Activated naive CD8-positive, alpha-beta T cell treated with anti-CD3 and anti-CD28 coated beads, Interleukin-2, amount 10 ng/mL, durations not matched to agents 7 days and 5 days (primary cell): ENCODE results near the gene TBX20. TPM values are rescaled to one million over a fixed set of nuclear protein-coding genes. Genes with fewer than 3 reads are reported as not detected.
"Not testable (repeated sequence)": the region's sequence is repeated elsewhere in the genome, so short reads cannot be mapped to it uniquely, and the experiment has no call there.

ENCODE experiments used
- ATAC-seq: fragments of 150-1000 bp; cut with Tn5 transposase; one replicate; pipeline ENCODE4 v1.10.0; 2021; ENCODE audit warnings: low read depth, moderate library complexity
- POLR2A ChIA-PET: fragments of 350-600 bp; sonication (Branson Sonifier 250); formaldehyde crosslinking; loops from one replicate; lab custom pipeline; 2021; ENCODE audit warnings: antibody characterized with exemption; lab: Charles Lee
- DNase-seq: peaks from one replicate; pipeline ENCODE4 v3.0.0; 2021
- H3K27ac Mint-ChIP-seq: one replicate; pipeline ENCODE4 v1.8.0; 2022; ENCODE audit warnings: mild to moderate bottlenecking, mixed read lengths
- H3K27me3 Mint-ChIP-seq: one replicate; pipeline ENCODE4 v1.8.0; 2022; ENCODE audit warnings: mild to moderate bottlenecking, moderate library complexity, mixed read lengths
- H3K36me3 Mint-ChIP-seq: one replicate; pipeline ENCODE4 v1.8.0; 2021; ENCODE audit warnings: mild to moderate bottlenecking, mixed read lengths
- H3K4me1 Mint-ChIP-seq: one replicate; pipeline ENCODE4 v1.8.0; 2021; ENCODE audit warnings: mixed read lengths
- H3K4me3 Mint-ChIP-seq: one replicate; pipeline ENCODE4 v1.8.0; 2022; ENCODE audit warnings: mild to moderate bottlenecking, moderate library complexity, mixed read lengths
- H3K9me3 Mint-ChIP-seq: one replicate; pipeline ENCODE4 v1.8.0; 2021; ENCODE audit warnings: mixed read lengths
- total RNA-seq, 2 experiments: library from RNA; stranded (reverse); gene quantifications; one replicate each; pipeline ENCODE4 v1.2.3, GENCODE V29; 2021

The TBX20 gene
- total RNA-seq, 2 experiments from 2014 or later: 0.34 TPM; not detected in 1

GRCh38 chr7:35227438-35227837 lies 26.5 kb downstream of the TBX20 start:
- ATAC-seq, H3K4me1 Mint-ChIP-seq, H3K36me3 Mint-ChIP-seq, H3K9me3 Mint-ChIP-seq, DNase-seq, H3K27ac Mint-ChIP-seq, POLR2A ChIA-PET, H3K4me3 Mint-ChIP-seq: not testable (repeated sequence)
- peaks cover 12% of the 10 kb centered on the region for H3K27me3 Mint-ChIP-seq

DNA sequence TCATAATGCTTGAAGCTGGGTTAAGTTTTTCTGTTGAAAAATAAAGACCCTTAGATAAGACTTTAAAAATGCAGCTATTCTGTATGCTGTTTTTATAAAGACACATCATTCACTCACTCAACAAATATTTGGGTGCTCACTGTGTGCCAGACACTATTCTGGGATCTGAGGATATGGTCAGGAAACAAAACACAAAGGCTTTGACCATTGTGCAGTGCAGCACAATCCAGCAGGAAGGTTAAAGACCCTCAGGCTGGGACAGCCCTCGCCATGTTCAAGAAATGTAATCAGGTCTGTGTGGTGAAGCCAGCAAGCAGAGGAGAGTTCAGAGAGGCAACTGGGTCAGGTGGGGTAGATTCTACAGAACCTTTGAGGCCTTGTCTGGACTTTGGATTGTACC lies 31.5 kb downstream of the TBX20 start:
- DNase-seq, ATAC-seq, H3K9me3 Mint-ChIP-seq, H3K4me1 Mint-ChIP-seq, POLR2A ChIA-PET, H3K27ac Mint-ChIP-seq, H3K36me3 Mint-ChIP-seq, H3K4me3 Mint-ChIP-seq: not testable (repeated sequence)
- peaks cover 17% of the 10 kb centered on the region for H3K27me3 Mint-ChIP-seq

DNA sequence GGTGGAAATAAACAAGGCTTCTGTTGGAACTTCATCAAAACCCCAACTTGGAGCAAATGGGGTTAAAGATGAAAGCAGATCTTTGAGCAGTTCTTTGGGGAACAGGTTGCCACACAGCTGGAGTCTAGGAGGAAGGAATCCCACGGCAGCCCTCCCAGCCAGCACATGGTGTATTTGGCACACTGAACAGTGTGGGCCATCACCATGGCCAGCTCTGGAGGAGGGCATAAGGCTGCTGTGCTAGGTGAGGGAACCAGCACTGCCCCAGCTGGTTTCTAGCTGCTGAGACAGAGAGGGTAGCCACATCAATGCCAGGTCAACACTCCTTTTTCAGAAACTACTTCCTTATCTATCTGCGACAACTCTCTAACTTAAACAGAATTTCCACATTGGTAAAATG lies 33.7 kb downstream of the TBX20 start:
- H3K36me3 Mint-ChIP-seq, POLR2A ChIA-PET, ATAC-seq, H3K4me3 Mint-ChIP-seq, H3K27ac Mint-ChIP-seq, H3K4me1 Mint-ChIP-seq, DNase-seq, H3K9me3 Mint-ChIP-seq: not testable (repeated sequence)
- H3K27me3 Mint-ChIP-seq: peaks cover 17% of the 10 kb centered on the region

DNA sequence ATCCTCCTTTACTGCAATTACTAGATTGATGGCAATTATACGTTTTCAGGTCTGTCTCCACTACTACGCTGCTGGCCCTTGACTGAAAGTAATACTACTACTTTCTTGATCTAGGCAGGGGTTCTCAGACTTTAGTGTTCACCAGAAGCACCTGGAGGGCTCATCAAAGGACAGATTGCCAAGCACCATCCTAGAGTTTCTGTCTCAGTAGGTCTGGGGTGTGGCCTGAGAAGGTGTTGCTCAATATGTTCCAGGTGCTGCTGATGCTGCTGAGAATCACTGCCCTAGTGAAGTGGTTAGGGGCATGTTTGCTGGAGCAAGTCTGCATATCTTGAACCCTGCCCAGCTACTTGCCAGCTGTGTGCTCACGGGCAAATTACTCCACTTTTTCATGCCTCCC lies 37.9 kb downstream of the TBX20 start:
- H3K36me3 Mint-ChIP-seq, H3K27ac Mint-ChIP-seq, H3K4me1 Mint-ChIP-seq, H3K9me3 Mint-ChIP-seq, POLR2A ChIA-PET, ATAC-seq, H3K4me3 Mint-ChIP-seq, DNase-seq: not testable (repeated sequence)
- peaks cover 13% of the 10 kb centered on the region for H3K27me3 Mint-ChIP-seq

- H3K4me3 Mint-ChIP-seq, H3K4me1 Mint-ChIP-seq, H3K36me3 Mint-ChIP-seq, H3K27ac Mint-ChIP-seq, H3K9me3 Mint-ChIP-seq, DNase-seq, ATAC-seq, POLR2A ChIA-PET: not testable (repeated sequence)
- peaks cover 10% of the 10 kb centered on the region for H3K27me3 Mint-ChIP-seq
Observed at GRCh38 chr7:35215063-35215462, 38.8 kb downstream of the TBX20 start.

DNA sequence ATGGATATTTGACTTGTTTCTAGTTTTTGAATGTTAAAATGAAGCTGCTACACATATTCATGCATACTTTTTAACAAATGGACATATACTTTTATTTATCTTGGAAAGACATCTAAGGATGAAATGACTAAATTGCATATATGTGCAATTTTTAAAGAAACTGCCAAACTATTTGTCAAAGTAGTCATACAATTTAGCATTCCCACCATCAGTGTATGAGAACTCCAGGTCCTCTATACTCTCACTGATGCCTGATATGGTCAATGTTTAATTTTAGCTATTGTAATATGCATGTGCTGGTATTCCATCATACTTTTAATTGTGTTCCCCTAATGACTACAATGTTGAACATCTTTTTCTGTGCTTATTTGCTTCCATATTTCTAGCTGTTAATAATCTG lies 47.0 kb downstream of the TBX20 start:
- peaks cover 11% of the 10 kb centered on the region for H3K27me3 Mint-ChIP-seq
- H3K4me1 Mint-ChIP-seq, ATAC-seq, H3K36me3 Mint-ChIP-seq, H3K4me3 Mint-ChIP-seq, DNase-seq, POLR2A ChIA-PET, H3K27ac Mint-ChIP-seq, H3K9me3 Mint-ChIP-seq: not testable (repeated sequence)

DNA sequence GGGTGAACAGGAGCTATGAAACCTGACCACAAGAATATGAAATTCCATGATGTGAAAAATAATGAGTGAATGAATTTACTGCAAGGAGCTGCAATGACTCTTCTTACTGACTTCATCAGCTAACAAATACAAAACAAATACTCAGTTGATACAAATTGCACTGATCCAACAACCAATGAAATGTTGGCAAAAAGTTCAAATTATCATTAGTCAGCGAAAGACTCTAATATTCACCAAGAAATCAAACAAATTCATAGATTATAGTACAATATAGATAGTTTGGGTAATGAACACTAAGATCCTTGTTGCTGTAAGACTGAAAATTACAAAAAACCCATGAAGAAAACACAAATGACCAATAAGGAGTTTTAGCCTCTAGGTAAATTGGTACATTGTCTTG lies 49.0 kb downstream of the TBX20 start:
- POLR2A ChIA-PET, H3K9me3 Mint-ChIP-seq, H3K36me3 Mint-ChIP-seq, H3K4me1 Mint-ChIP-seq, ATAC-seq, DNase-seq, H3K27ac Mint-ChIP-seq, H3K4me3 Mint-ChIP-seq: not testable (repeated sequence)
- peaks cover 11% of the 10 kb centered on the region for H3K27me3 Mint-ChIP-seq

- H3K27me3 Mint-ChIP-seq: peaks cover 11% of the 10 kb centered on the region
- H3K4me3 Mint-ChIP-seq, H3K9me3 Mint-ChIP-seq, H3K4me1 Mint-ChIP-seq, ATAC-seq, DNase-seq, H3K27ac Mint-ChIP-seq, H3K36me3 Mint-ChIP-seq, POLR2A ChIA-PET: not testable (repeated sequence)
Observed at GRCh38 chr7:35204031-35204430, 49.9 kb downstream of the TBX20 start.

DNA sequence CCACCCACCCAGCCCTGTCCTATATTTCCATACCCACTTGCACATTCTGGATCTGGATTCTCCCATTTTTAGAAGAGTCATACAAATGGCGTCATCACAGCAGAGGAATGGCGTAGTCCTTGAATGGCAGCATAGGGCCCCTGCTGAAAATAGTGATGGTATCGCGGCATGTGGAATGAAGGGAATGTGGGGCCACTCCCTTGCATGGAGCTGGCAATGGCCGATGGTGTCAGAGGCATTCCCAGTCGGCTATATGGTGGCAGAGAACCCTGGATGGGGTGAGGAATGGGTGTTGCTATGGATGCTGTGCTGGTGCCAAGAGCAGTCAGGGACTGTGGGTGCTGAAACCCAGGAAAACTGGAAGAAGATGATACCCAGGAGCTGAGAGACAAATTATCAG lies 51.5 kb downstream of the TBX20 start:
- H3K9me3 Mint-ChIP-seq, H3K27ac Mint-ChIP-seq, H3K36me3 Mint-ChIP-seq, DNase-seq, H3K4me1 Mint-ChIP-seq, H3K4me3 Mint-ChIP-seq, POLR2A ChIA-PET, ATAC-seq: not testable (repeated sequence)
- peaks cover 12% of the 10 kb centered on the region for H3K27me3 Mint-ChIP-seq

- H3K27ac Mint-ChIP-seq, H3K36me3 Mint-ChIP-seq, DNase-seq, POLR2A ChIA-PET, H3K4me1 Mint-ChIP-seq, H3K9me3 Mint-ChIP-seq, ATAC-seq, H3K4me3 Mint-ChIP-seq: not testable (repeated sequence)
- H3K27me3 Mint-ChIP-seq: peaks cover 16% of the 10 kb centered on the region
Observed at GRCh38 chr7:35200170-35200569, 53.7 kb downstream of the TBX20 start.

GRCh38 chr7:35198370-35199140 lies 55.3 kb downstream of the TBX20 start:
- H3K9me3 Mint-ChIP-seq, H3K4me1 Mint-ChIP-seq, ATAC-seq, H3K36me3 Mint-ChIP-seq, POLR2A ChIA-PET, DNase-seq, H3K4me3 Mint-ChIP-seq, H3K27ac Mint-ChIP-seq: not testable (repeated sequence)
- H3K27me3 Mint-ChIP-seq: peaks cover 12% of the 10 kb centered on the region

DNA sequence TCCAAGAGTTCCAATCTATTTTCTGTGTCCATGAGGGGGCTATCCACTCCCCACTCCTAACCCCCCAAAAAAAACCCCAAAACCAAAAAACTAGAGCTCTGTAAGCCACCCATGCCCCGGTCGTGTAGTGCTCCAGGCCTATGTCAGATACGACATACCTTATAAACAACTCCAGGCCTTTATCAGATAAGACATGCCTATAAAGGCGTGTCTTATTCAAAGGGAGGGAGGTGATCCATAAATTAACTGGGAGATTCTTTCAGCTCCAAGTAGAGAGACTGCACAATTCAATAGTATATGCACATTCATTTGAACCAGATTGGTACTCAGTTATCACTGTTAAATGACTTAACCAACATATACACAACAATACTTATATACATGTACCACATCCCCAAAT lies 62.3 kb downstream of the TBX20 start:
- H3K4me3 Mint-ChIP-seq, ATAC-seq, H3K36me3 Mint-ChIP-seq, H3K9me3 Mint-ChIP-seq, DNase-seq, H3K27ac Mint-ChIP-seq, POLR2A ChIA-PET, H3K4me1 Mint-ChIP-seq: not testable (repeated sequence)
- peaks cover 18% of the 10 kb centered on the region for H3K27me3 Mint-ChIP-seq

- H3K36me3 Mint-ChIP-seq, ATAC-seq, H3K27ac Mint-ChIP-seq, H3K4me1 Mint-ChIP-seq, DNase-seq, H3K4me3 Mint-ChIP-seq, POLR2A ChIA-PET, H3K9me3 Mint-ChIP-seq: not testable (repeated sequence)
- peaks cover 28% of the 10 kb centered on the region for H3K27me3 Mint-ChIP-seq
Observed at GRCh38 chr7:35190146-35190773, 63.6 kb downstream of the TBX20 start.

DNA sequence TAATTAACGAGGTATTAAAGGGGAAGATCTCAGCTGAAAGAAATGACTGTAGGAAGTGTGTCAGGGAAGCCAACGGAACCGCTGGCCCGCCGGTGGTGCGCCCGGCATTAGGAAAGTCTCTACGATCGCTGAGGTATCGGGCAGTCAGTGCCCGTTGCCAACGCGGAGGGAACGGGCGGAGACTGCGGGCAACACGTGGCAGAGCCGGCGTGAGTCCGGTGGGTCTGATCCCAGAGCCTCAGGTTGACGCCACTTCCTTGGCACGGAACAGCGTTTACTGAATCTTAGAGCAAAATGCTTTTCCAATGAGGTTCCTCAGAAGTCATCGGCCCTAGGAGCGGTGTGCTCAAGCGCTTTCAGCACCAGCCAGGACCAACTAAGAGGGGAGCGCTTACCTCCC lies 67.1 kb downstream of the TBX20 start:
- peak; percentile 30 for DNase-seq
- H3K4me1 Mint-ChIP-seq, H3K27ac Mint-ChIP-seq, H3K36me3 Mint-ChIP-seq, ATAC-seq, POLR2A ChIA-PET, H3K9me3 Mint-ChIP-seq: not testable (repeated sequence)
- Mint-ChIP-seq H3K4me3 (peak overlapping the region; percentile 77), H3K27me3 (peaks cover 39% of the 10 kb centered on the region)
